Gastrocnemius medialis (tissue), 4 donors: Measurements from ENCODE around the gene FNIP2. TPM values are rescaled to one million over a fixed set of nuclear protein-coding genes. Genes with fewer than 3 reads are reported as not detected.

Experiments
- ATAC-seq, 2 donors: fragments of 150-250 bp; one replicate each; pipeline ENCODE4 v1.9.1; 2016
- DNase-seq, 2 donors: peaks; one replicate each; pipeline ENCODE4 v3.0.0-alpha.2; 2019
- H3K27ac ChIP-seq, 4 donors: fragments of 200-600 bp; sonication (generic); 1 replicate in 1 of 4; 2 replicates in 3 of 4; pipeline ENCODE4 v1.5.1; 2016 to 2018; ENCODE audit warnings: mild to moderate bottlenecking in 2 of 4, moderate library complexity in 1 of 4
- H3K27me3 ChIP-seq, 3 donors: fragments of 200-600 bp; sonication (generic) in 2 of 3; 1 replicate in 1 of 3; 2 replicates in 2 of 3; pipeline versions ENCODE4 v1.5.1 to v1.6.0; 2016 to 2019; ENCODE audit warnings: mild to moderate bottlenecking in 1 of 3, moderate library complexity in 1 of 3
- H3K36me3 ChIP-seq, 2 donors: fragments of 200-600 bp; sonication (generic) in 1 of 2; one replicate each; pipeline ENCODE4 v1.5.1; 2017 to 2018
- H3K4me1 ChIP-seq, 2 donors: fragments of 200-600 bp; sonication (generic) in 1 of 2; one replicate each; pipeline ENCODE4 v1.5.1; 2016 to 2017; ENCODE audit warnings: mild to moderate bottlenecking in 2 of 2
- H3K4me3 ChIP-seq, 4 donors: fragments of 200-600 bp; sonication (generic) in 3 of 4; 1 replicate in 1 of 4; 2 replicates in 3 of 4; pipeline ENCODE4 v1.5.1; 2016 to 2019; ENCODE audit warnings: mild to moderate bottlenecking in 2 of 4
- H3K9me3 ChIP-seq, 3 donors: fragments of 200-600 bp; sonication (generic) in 2 of 3; 1 replicate in 1 of 3; 2 replicates in 2 of 3; pipeline ENCODE4 v1.5.1; 2016 to 2019
- CTCF ChIP-seq, 5 experiments: fragments of 450-650 bp in 3 of 5; fragments of 200-600 bp in 2 of 5; sonication (generic) in 2 of 5; IDR thresholded peaks in 4 of 5; conservative IDR thresholded peaks in 1 of 5; 1 replicate in 4 of 5; 2 replicates in 1 of 5; pipeline ENCODE4 v1.5.1; 2016 to 2019; ENCODE audit warnings: antibody characterized with exemption in 5 of 5, mild to moderate bottlenecking in 3 of 5, moderate library complexity in 3 of 5
- POLR2A ChIP-seq, 2 donors: fragments of 450-650 bp; IDR thresholded peaks; one replicate each; pipeline ENCODE4 v1.6.1; 2017; ENCODE audit warnings: antibody characterized with exemption in 2 of 2, mild to moderate bottlenecking in 2 of 2, moderate library complexity in 2 of 2
- in situ Hi-C, 4 donors: fragments of 200-750 bp; cut with MboI; loops; one replicate each; pipeline versions ENCODE4 v1.15.0 to v1.8.0; 2017; ENCODE audit warnings: low sequenced_read_pairs in 4 of 4
- intact Hi-C: fragments of 100-400 bp; cut with DNase I; formaldehyde crosslinking; loops from one replicate; pipeline ENCODE4 v1.15.1; 2023; ENCODE audit warnings: low total_unique reads
- total RNA-seq, 4 donors: library from RNA; depleted of rRNA; stranded (reverse); fragments of >200 nt; gene quantifications; one replicate each; pipeline versions ENCODE4 v1.1.0 to v1.2.3, GENCODE V29; 2016

Gene FNIP2
- total RNA-seq, 4 donors from 2014 or later: 9.9 to 32.8 (median 22.2) TPM

- in situ Hi-C loops (no loop called here), intact Hi-C loops (no loop called here)
- Histone ChIP-seq H3K4me3 (no peak overlapping the region), H3K27me3 (no peaks in the 10 kb centered on the region), H3K4me1 (peaks cover 0 to 8% of the 10 kb centered on the region in 2 donors), H3K36me3 (peaks cover 0 to 25% of the 10 kb centered on the region in 2 donors), H3K9me3 (no peaks in the 10 kb centered on the region), H3K27ac (no peak overlapping the region)
- no peak for ATAC-seq
- TF ChIP-seq POLR2A (IDR thresholded peaks at IDR 0.05): no peak
- TF ChIP-seq CTCF (IDR thresholded peaks at IDR 0.05 in 4 of 5, conservative IDR thresholded peaks at IDR 0.05 in 1 of 5): no peak
- no peak for DNase-seq
Measured at GRCh38 chr4:158903472-158904043, 134.7 kb downstream of the FNIP2 start.

GRCh38 chr4:158904815-158905214 is 136.0 kb downstream of the FNIP2 start:
- in situ Hi-C loops: no loop called here

DNA sequence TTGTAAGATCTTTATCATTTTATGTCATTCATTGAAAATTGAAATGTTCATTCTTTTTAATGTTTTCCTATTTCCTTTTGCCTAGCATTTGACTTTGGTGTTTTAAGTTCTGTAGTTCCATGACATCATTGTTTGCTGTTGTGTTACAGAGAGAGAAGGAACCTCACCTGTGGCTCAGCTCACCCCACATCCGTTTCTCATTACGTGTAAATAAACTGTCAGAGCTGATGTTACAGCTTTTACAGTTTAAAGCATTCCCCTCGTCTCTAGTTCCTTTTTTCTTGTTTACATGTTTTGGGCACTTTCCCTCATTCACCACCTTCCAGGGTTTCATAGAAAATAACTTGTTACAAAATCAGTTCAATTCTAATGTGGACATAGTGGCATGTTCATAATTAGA is 137.2 kb downstream of the FNIP2 start:
- H3K36me3 ChIP-seq: peaks cover 0 to 25% of the 10 kb centered on the region in 2 donors
- H3K27me3 ChIP-seq: no peaks in the 10 kb centered on the region
- no peak overlapping the region for H3K27ac ChIP-seq
- H3K9me3 ChIP-seq: no peaks in the 10 kb centered on the region
- TF ChIP-seq CTCF (IDR thresholded peaks at IDR 0.05 in 4 of 5, conservative IDR thresholded peaks at IDR 0.05 in 1 of 5) (no peak), POLR2A (IDR thresholded peaks at IDR 0.05) (no peak)
- intact Hi-C loops (no loop called here), in situ Hi-C loops (no loop called here)
- DNase-seq: no peak
- no peak for ATAC-seq
- H3K4me3 ChIP-seq: no peak overlapping the region
- H3K4me1 ChIP-seq: peaks cover 0 to 8% of the 10 kb centered on the region in 2 donors

More at GRCh38 chr4:158904815-158905214, 136.0 kb downstream of the FNIP2 start:
- Histone ChIP-seq H3K9me3 (no peaks in the 10 kb centered on the region), H3K36me3 (peaks cover 0 to 25% of the 10 kb centered on the region in 2 donors), H3K4me3 (no peak overlapping the region), H3K4me1 (peaks cover 0 to 8% of the 10 kb centered on the region in 2 donors), H3K27me3 (no peaks in the 10 kb centered on the region), H3K27ac (no peak overlapping the region)
- DNase-seq (no peak), ATAC-seq (no peak)
- no peak for TF ChIP-seq CTCF (IDR thresholded peaks at IDR 0.05 in 4 of 5, conservative IDR thresholded peaks at IDR 0.05 in 1 of 5)
- TF ChIP-seq POLR2A (IDR thresholded peaks at IDR 0.05): no peak
- intact Hi-C loops: no loop called here

GRCh38 chr4:158912390-158912789 is 143.6 kb downstream of the FNIP2 start:
- intact Hi-C loops (no loop called here), in situ Hi-C loops (no loop called here)
- Histone ChIP-seq H3K4me3 (no peak overlapping the region), H3K9me3 (no peaks in the 10 kb centered on the region), H3K27me3 (no peaks in the 10 kb centered on the region), H3K36me3 (peaks cover 0 to under 1% of the 10 kb centered on the region in 2 donors), H3K27ac (no peak overlapping the region), H3K4me1 (peaks cover 12 to 17% of the 10 kb centered on the region in 2 donors)
- TF ChIP-seq CTCF (IDR thresholded peaks at IDR 0.05 in 4 of 5, conservative IDR thresholded peaks at IDR 0.05 in 1 of 5) (no peak), POLR2A (IDR thresholded peaks at IDR 0.05) (no peak)
- ATAC-seq (no peak), DNase-seq (no peak)

GRCh38 chr4:158912806-158913205 is 144.0 kb downstream of the FNIP2 start:
- in situ Hi-C loops (no loop called here), intact Hi-C loops (no loop called here)
- Histone ChIP-seq H3K9me3 (no peaks in the 10 kb centered on the region), H3K4me1 (peaks cover 12 to 17% of the 10 kb centered on the region in 2 donors), H3K4me3 (no peak overlapping the region), H3K27ac (no peak overlapping the region), H3K36me3 (no peaks in the 10 kb centered on the region), H3K27me3 (no peaks in the 10 kb centered on the region)
- no peak for ATAC-seq
- DNase-seq: no peak
- TF ChIP-seq CTCF (IDR thresholded peaks at IDR 0.05 in 4 of 5, conservative IDR thresholded peaks at IDR 0.05 in 1 of 5) (no peak), POLR2A (IDR thresholded peaks at IDR 0.05) (no peak)
